ENCODE measurements around the gene DNASE1.

The DNASE1 gene

GRCh38 chr16:3665508-3665907 is 11.0 kb downstream of the DNASE1 start:
- no peak for DNase-seq

- no peak for DNase-seq
These were observed 14.1 kb downstream of the DNASE1 start for GRCh38 chr16:3668626-3669025.

GRCh38 chr16:3669082-3669481 is 14.6 kb downstream of the DNASE1 start:
- DNase-seq, result no peak

- no peak for DNase-seq
These were observed 16.2 kb downstream of the DNASE1 start for GRCh38 chr16:3670711-3671110.

GRCh38 chr16:3671424-3671823 is 16.9 kb downstream of the DNASE1 start:
- no peak for DNase-seq

- DNase-seq, result no peak
These were observed 18.1 kb downstream of the DNASE1 start for GRCh38 chr16:3672571-3673041.

GRCh38 chr16:3673201-3673600 is 18.7 kb downstream of the DNASE1 start:
- DNase-seq, result no peak

GRCh38 chr16:3673676-3674377 is 19.3 kb downstream of the DNASE1 start:
- no peak for DNase-seq

GRCh38 chr16:3674513-3675295 is 20.2 kb downstream of the DNASE1 start:
- no peak for DNase-seq

- no peak for DNase-seq
These were observed 21.2 kb downstream of the DNASE1 start for GRCh38 chr16:3675601-3676130.

GRCh38 chr16:3677994-3678393 is 23.5 kb downstream of the DNASE1 start:
- no peak for DNase-seq

- no peak for DNase-seq
These were observed 26.7 kb downstream of the DNASE1 start for GRCh38 chr16:3681206-3681605.

GRCh38 chr16:3687021-3687420 is 32.5 kb downstream of the DNASE1 start:
- DNase-seq, result peak; percentile 28

- DNase-seq, result no peak
These were observed 33.3 kb downstream of the DNASE1 start for GRCh38 chr16:3687792-3688191.

GRCh38 chr16:3689731-3690130 is 35.2 kb downstream of the DNASE1 start:
- DNase-seq, result no peak

- peak; percentile 80 for DNase-seq
These were observed 36.0 kb downstream of the DNASE1 start for GRCh38 chr16:3690470-3690928.

- DNase-seq, result peak; percentile 4
These were observed 36.7 kb downstream of the DNASE1 start for GRCh38 chr16:3690980-3691720.

GRCh38 chr16:3691761-3692160 is 37.3 kb downstream of the DNASE1 start:
- DNase-seq, result no peak

GRCh38 chr16:3694051-3694450 is 39.6 kb downstream of the DNASE1 start:
- no peak for DNase-seq

- peak; percentile 48 for DNase-seq
These were observed 41.3 kb downstream of the DNASE1 start for GRCh38 chr16:3695610-3696369.

- no peak for DNase-seq
These were observed 42.1 kb downstream of the DNASE1 start for GRCh38 chr16:3696425-3697218.

GRCh38 chr16:3698941-3699340 is 44.5 kb downstream of the DNASE1 start:
- no peak for DNase-seq

Measured in inflammatory macrophage treated with lipopolysaccharide for 4 hours (primary cell).